ENCODE measurements around the gene IGSF22. TPM values are rescaled to one million over a fixed set of nuclear protein-coding genes. Genes with fewer than 3 reads are reported as not detected.

Gene IGSF22
- total and polyA plus RNA-seq, 2 of the 8 experiments (the other 6 are each of a cell fraction or from before 2014, with no cell fraction given) = 0.14 TPM; not detected in 1

- Histone ChIP-seq H3K9ac (replicated peaks in 1 of 4; ENCODE audit: extremely low read depth in 1 of 4, low read depth in 3 of 4, low read length in 3 of 4) (peak overlapping the region in 2 of 4 experiments; percentile 63 to 68; a peak in 5 of 7 replicates), H2AFZ (ENCODE audit: low read length) (peak overlapping the region; percentile 99), H4K91ac (replicated peaks; ENCODE audit: insufficient read length, low read length) (no peak overlapping the region), H4K5ac (ENCODE audit: insufficient read length, low read depth, low read length) (no peak overlapping the region), H3K4me1 (replicated peaks in 1 of 4; ENCODE audit: control insufficient read depth in 3 of 4, insufficient read depth in 4 of 4, low read length in 3 of 4) (peaks cover 0 to 8% (median 5%) of the 10 kb centered on the region in 4 experiments; a peak in 5 of 7 replicates), H2AK5ac (ENCODE audit: low read depth, low read length) (no peak overlapping the region), H3K4ac (replicated peaks; ENCODE audit: insufficient read length, low read depth, low read length) (no peak overlapping the region), H2BK12ac (ENCODE audit: low read depth, low read length) (no peak overlapping the region), H4K20me1 (replicated peaks in 1 of 2; ENCODE audit: control insufficient read depth in 1 of 2, insufficient read depth in 2 of 2, low read length in 2 of 2) (no peaks in the 10 kb centered on the region), H2BK15ac (ENCODE audit: low read length) (peak overlapping the region; percentile 61; the same call in 1 of the 2 replicates), H3K36me3 (ENCODE audit: control insufficient read depth in 2 of 4, insufficient read depth in 4 of 4, low read length in 3 of 4) (no peaks in the 10 kb centered on the region), H3K79me1 (ENCODE audit: low read depth, low read length) (no peaks in the 10 kb centered on the region), H3K23me2 (ENCODE audit: low read depth, low read length) (peaks cover 13% of the 10 kb centered on the region), H3K27me3 (replicated peaks in 1 of 4; ENCODE audit: control insufficient read depth in 3 of 4, extremely low read depth in 1 of 4, insufficient read depth in 3 of 4, low read length in 3 of 4) (peaks cover 0 to 9% (median 3%) of the 10 kb centered on the region in 4 experiments; a peak in 2 of 7 replicates), H4K8ac (ENCODE audit: extremely low read depth, insufficient read depth, low read length) (peak overlapping the region; percentile 79; the same call in 1 of the 2 replicates), H3K79me2 (ENCODE audit: control insufficient read depth in 1 of 2, insufficient read depth in 2 of 2, low read length in 2 of 2) (no peaks in the 10 kb centered on the region), H3K56ac (replicated peaks; ENCODE audit: insufficient read length, low read depth, low read length) (no peak overlapping the region), H2BK20ac (ENCODE audit: low read length) (no peak overlapping the region), H3K4me3 (ENCODE audit: extremely low read depth in 1 of 4, insufficient read depth in 2 of 4, low read depth in 3 of 4, low read length in 4 of 4) (peak overlapping the region; percentile 48 to 86 (median 80)), H2BK120ac (replicated peaks; ENCODE audit: low read depth, low read length) (no peak overlapping the region), H3K4me2 (ENCODE audit: insufficient read depth in 1 of 2, low read depth in 2 of 2, low read length in 2 of 2) (peak overlapping the region; percentile 78 to 100), H3K23ac (ENCODE audit: insufficient read length) (no peak overlapping the region), H3K14ac (ENCODE audit: insufficient read length) (no peak overlapping the region), H3K18ac (ENCODE audit: extremely low read depth, low read length) (0 out of 2 replicates have a peak overlapping the region, but pooled peaks have one; percentile 38), H3K27ac (ENCODE audit: low read depth, low read length) (no peak overlapping the region), H2BK5ac (ENCODE audit: low read depth, low read length) (no peak overlapping the region), H3K9me3 (ENCODE audit: insufficient read depth in 2 of 2, low read depth in 1 of 2, low read length in 1 of 2) (no peaks in the 10 kb centered on the region)
- peak; percentile 75 to 96 for DNase-seq (ENCODE audit: low read depth in 1 of 2, low spot score in 2 of 2)
- ChIA-PET CTCF (ENCODE audit: partially characterized antibody) (interaction anchor here (0.7 to 11.9 kb wide), 18 partner anchors 10 to 139 kb away, joined by 3 to 225 read pairs (median 8); partner anchors contain the start of gene TMEM86A), POLR2A (ENCODE audit: partially characterized antibody) (interaction anchor here (0.8 to 2.6 kb wide), 4 partner anchors 8 to 195 kb away, joined by 3 to 10 read pairs (median 3); partner anchors contain the start of gene TSG101)
- FAIRE-seq = no peak
- WGBS, 2 experiments (ENCODE audit: extremely low coverage in 1 of 2, insufficient coverage in 1 of 2, insufficient read length in 1 of 2, insufficient replicate concordance in 2 of 2, low coverage in 1 of 2, low lambda C conversion rate in 2 of 2, missing lambda C conversion rate in 1 of 2) = 9% methylated on average over 39 of the region's 41 CpGs; no CpG with 5 or more reads in 1 of the 2 experiments
- TF ChIP-seq TAF7 (optimal IDR thresholded peaks at IDR 0.05; ENCODE audit: borderline replicate concordance, low read depth, low read length) = peak; percentile 34
- no peak for TF ChIP-seq HDAC6 (IDR thresholded peaks at IDR 0.05; ENCODE audit: low read depth, low read length)
- no peak for TF ChIP-seq KDM1A (IDR thresholded peaks at IDR 0.05; ENCODE audit: borderline replicate concordance, low read length)
- no peak for TF ChIP-seq SIX5 (IDR thresholded peaks at IDR 0.05; ENCODE audit: low read depth, low read length)
- no peak for TF ChIP-seq ATF2 (IDR thresholded peaks at IDR 0.05; ENCODE audit: low read length)
- no peak for TF ChIP-seq FOSL1 (IDR thresholded peaks at IDR 0.05; ENCODE audit: insufficient read depth, low read depth, low read length)
- peak; percentile 73; the same call in 1 of the 2 replicates for TF ChIP-seq MAX (IDR thresholded peaks at IDR 0.05)
- TF ChIP-seq JUND (IDR thresholded peaks at IDR 0.05; ENCODE audit: low read length) = no peak
- TF ChIP-seq ZNF274 (IDR thresholded peaks at IDR 0.05; ENCODE audit: borderline replicate concordance, extremely low read depth, low read length) = no peak
Observed at GRCh38 chr11:18720808-18721560, 5.0 kb downstream of the IGSF22 start.
